ENCODE results near the gene LARP4B.

DNA sequence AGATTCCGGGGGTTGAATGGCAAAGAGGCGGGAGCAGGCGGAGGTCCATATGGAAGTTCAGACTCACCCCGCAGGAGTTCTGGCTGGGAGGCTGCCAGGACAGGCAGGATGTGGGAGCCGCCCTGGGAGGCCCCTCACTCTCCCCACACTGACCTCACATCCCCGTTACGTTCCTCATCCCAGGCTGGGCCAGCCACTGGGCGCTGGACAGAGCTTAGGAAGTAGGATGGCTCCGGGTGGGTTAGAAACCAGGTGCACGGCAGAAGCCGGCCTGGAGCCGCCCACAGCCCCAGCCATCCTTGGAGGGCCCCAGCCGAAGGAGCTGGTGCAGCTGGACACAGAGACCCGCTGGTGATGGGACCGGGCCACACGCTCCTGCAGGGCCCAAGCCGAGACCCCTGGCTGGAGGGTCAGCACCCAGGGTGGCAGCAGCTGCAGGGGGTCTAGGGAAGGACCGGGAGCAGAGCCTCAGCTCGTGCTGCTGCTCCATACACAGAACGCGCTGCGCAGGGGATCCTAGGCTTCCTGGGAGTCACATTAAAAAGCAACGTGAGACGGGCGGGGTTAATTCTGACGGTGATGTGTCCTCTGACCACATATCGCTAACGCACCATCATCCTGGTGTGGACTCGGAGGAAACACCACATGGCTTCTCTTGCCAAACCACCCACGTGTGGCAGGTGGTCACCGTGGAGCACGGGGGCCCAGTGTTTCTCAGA is 143.4 kb downstream of the LARP4B start:
- no peak for TF ChIP-seq EZH2phosphoT487 (IDR thresholded peaks at IDR 0.05; ENCODE audit: unreplicated experiment)
- no peak for TF ChIP-seq NANOG (IDR thresholded peaks at IDR 0.05; ENCODE audit: borderline replicate concordance)
- TF ChIP-seq, protein P1, sequence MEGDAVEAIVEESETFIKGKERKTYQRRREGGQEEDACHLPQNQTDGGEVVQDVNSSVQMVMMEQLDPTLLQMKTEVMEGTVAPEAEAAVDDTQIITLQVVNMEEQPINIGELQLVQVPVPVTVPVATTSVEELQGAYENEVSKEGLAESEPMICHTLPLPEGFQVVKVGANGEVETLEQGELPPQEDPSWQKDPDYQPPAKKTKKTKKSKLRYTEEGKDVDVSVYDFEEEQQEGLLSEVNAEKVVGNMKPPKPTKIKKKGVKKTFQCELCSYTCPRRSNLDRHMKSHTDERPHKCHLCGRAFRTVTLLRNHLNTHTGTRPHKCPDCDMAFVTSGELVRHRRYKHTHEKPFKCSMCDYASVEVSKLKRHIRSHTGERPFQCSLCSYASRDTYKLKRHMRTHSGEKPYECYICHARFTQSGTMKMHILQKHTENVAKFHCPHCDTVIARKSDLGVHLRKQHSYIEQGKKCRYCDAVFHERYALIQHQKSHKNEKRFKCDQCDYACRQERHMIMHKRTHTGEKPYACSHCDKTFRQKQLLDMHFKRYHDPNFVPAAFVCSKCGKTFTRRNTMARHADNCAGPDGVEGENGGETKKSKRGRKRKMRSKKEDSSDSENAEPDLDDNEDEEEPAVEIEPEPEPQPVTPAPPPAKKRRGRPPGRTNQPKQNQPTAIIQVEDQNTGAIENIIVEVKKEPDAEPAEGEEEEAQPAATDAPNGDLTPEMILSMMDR (conservative IDR thresholded peaks at IDR 0.05; ENCODE audit: low read depth in 2 of 2) = no peak
- TF ChIP-seq POLR2AphosphoS5 (IDR thresholded peaks at IDR 0.05; ENCODE audit: low read depth) = no peak
